A673 (cell line): ENCODE measurements around the gene FPR2. TPM values are rescaled to one million over a fixed set of nuclear protein-coding genes. Genes with fewer than 3 reads are reported as not detected.
A peak's percentile ranks its signal among the peaks of the same experiment; 100 is the strongest.

Experiments used
- Bru-seq: library from RNA; stranded (reverse); fragments of 400-500 nt; gene quantifications from one replicate; lab custom pipeline; 2021; lab: Mats Ljungman, UMichigan
- BruChase-seq, 2 experiments: library from RNA; stranded (reverse); fragments of 400-500 nt; gene quantifications; one replicate each; lab custom pipeline; 2021; lab: Mats Ljungman, UMichigan
- BruUV-seq: library from RNA; stranded (reverse); fragments of 400-500 nt; replicated peaks from 2 replicates; lab custom pipeline; 2021; lab: Mats Ljungman, UMichigan
- CTCF ChIA-PET: fragments of 300-600 bp; sonication (Branson Sonifier 250); formaldehyde crosslinking; loops from one replicate; lab custom pipeline; 2022; ENCODE audit warnings: antibody characterized with exemption; lab: Charles Lee
- POLR2A ChIA-PET: fragments of 300-600 bp; sonication (Branson Sonifier 250); formaldehyde crosslinking; loops from one replicate; lab custom pipeline; 2022; ENCODE audit warnings: antibody characterized with exemption; ENCODE audit not compliant: low non-redundant PET; lab: Charles Lee
- DNase-seq: peaks from one replicate; pipeline ENCODE4 v3.0.0-alpha.2; 2015; ENCODE audit warnings: low spot score
- H3K27ac ChIP-seq: fragments of 200-600 bp; sonication (generic); 2 replicates; pipeline ENCODE4 v1.5.1; 2016; ENCODE audit warnings: mixed run types, low read depth, mild to moderate bottlenecking, mixed read lengths, antibody characterized with exemption, low read length; ENCODE audit not compliant: poor library complexity, severe bottlenecking
- H3K27me3 ChIP-seq: fragments of 200-600 bp; sonication (generic); replicated peaks from 2 replicates; pipeline ENCODE4 v1.6.1; 2017; ENCODE audit warnings: mixed run types, low read depth, mild to moderate bottlenecking, mixed read lengths, antibody characterized with exemption, low read length; ENCODE audit not compliant: insufficient read depth, poor library complexity
- H3K36me3 ChIP-seq: fragments of 200-600 bp; sonication (generic); 2 replicates; pipeline ENCODE4 v1.6.1; 2016; ENCODE audit warnings: mixed run types, mild to moderate bottlenecking, mixed read lengths, antibody characterized with exemption, low read length; ENCODE audit not compliant: insufficient read depth, poor library complexity, severe bottlenecking
- H3K4me1 ChIP-seq: fragments of 200-600 bp; sonication (generic); 2 replicates; pipeline ENCODE4 v1.6.1; 2017; ENCODE audit warnings: mixed run types, mild to moderate bottlenecking, mixed read lengths, antibody characterized with exemption, low read length; ENCODE audit not compliant: insufficient read depth, poor library complexity, severe bottlenecking
- H3K4me3 ChIP-seq: fragments of 200-600 bp; sonication (generic); 2 replicates; pipeline ENCODE4 v1.5.1; 2016; ENCODE audit warnings: low read depth, mixed run types, mild to moderate bottlenecking, mixed read lengths, low read length; ENCODE audit not compliant: poor library complexity, severe bottlenecking
- H3K9me3 ChIP-seq: fragments of 200-600 bp; sonication (generic); 2 replicates; pipeline ENCODE4 v1.6.1; 2016; ENCODE audit warnings: mixed run types, low read depth, mild to moderate bottlenecking, mixed read lengths, antibody characterized with exemption, low read length; ENCODE audit not compliant: poor library complexity, severe bottlenecking
- CTCF ChIP-seq: fragments of 300-800, 200-600 bp; sonication (generic); conservative IDR thresholded peaks from 2 replicates; pipeline ENCODE4 v1.5.1; 2017; ENCODE audit warnings: low read depth, mild to moderate bottlenecking, antibody characterized with exemption, low read length, moderate library complexity, mixed read lengths
- EZH2 ChIP-seq: fragments of 200-600 bp; sonication (generic); IDR thresholded peaks from 2 replicates; pipeline ENCODE4 v1.6.1; 2017; ENCODE audit warnings: borderline replicate concordance, low read depth, mild to moderate bottlenecking, mixed read lengths, antibody characterized with exemption, low read length; ENCODE audit not compliant: poor library complexity, severe bottlenecking
- intact Hi-C: fragments of 100-400 bp; cut with micrococcal nuclease; formaldehyde crosslinking; loops from one replicate; pipeline ENCODE4 v1.10.0; 2022; ENCODE audit not compliant: unreplicated experiment
- long read RNA-seq: library from polyadenylated mRNA; stranded (forward); transcript quantifications from one replicate; pipeline ENCODE4 v2.0.0, GENCODE V29; 2022
- total RNA-seq: library from RNA; stranded (reverse); gene quantifications from 2 replicates; pipeline ENCODE4 v1.2.3, GENCODE V29; 2021

Gene FPR2
- total RNA-seq (not detected in 2 replicates), Bru-seq, nascent RNA (not detected), BruChase-seq, experiment 1, labeled RNA remaining after a 2-hour chase (percentile 8 among the genes with signal in this experiment), BruChase-seq, experiment 2, labeled RNA remaining after a 6-hour chase (not detected)
- long read RNA-seq, result 0 reads

GRCh38 chr19:51760697-51761356 lies at the start of gene FPR2:
Gene FPR2 (plus strand): TSS chr19:51761180. CDS start chr19:51768659, 7,479 bp downstream.
- CTCF ChIA-PET, result no interaction called here
- POLR2A ChIA-PET, result no interaction called here

GRCh38 chr19:51711702-51712101 lies 49.3 kb upstream of the FPR2 start:
- Histone ChIP-seq H3K4me3 (no peak overlapping the region), H3K4me1 (no peaks in the 10 kb centered on the region), H3K36me3 (peaks cover 3% of the 10 kb centered on the region), H3K9me3 (no peaks in the 10 kb centered on the region), H3K27ac (no peak overlapping the region), H3K27me3 (peaks cover 16% of the 10 kb centered on the region)
- POLR2A ChIA-PET, result no interaction called here
- TF ChIP-seq CTCF (no peak), EZH2 (no peak)
- DNase-seq, result no peak
- CTCF ChIA-PET, result no interaction called here
- BruUV-seq, result no TSS peak
- intact Hi-C loops, result no loop called here

More at GRCh38 chr19:51760697-51761356, at the start of gene FPR2:
- DNase-seq, result peak; percentile 22
- Histone ChIP-seq H3K36me3 (no peaks in the 10 kb centered on the region), H3K4me1 (no peaks in the 10 kb centered on the region), H3K4me3 (no peak within 1 kb of the TSS), H3K27ac (no peak within 1 kb of the TSS), H3K9me3 (no peaks in the 10 kb centered on the region), H3K27me3 (peaks cover 22% of the 10 kb centered on the region)
- intact Hi-C loops, result no loop called here
- no TSS peak for BruUV-seq
- no peak for TF ChIP-seq EZH2
- TF ChIP-seq CTCF, result no peak

- Histone ChIP-seq H3K4me1 (no peaks in the 10 kb centered on the region), H3K27me3 (peaks cover 25% of the 10 kb centered on the region), H3K9me3 (no peaks in the 10 kb centered on the region), H3K36me3 (no peaks in the 10 kb centered on the region), H3K4me3 (no peak overlapping the region), H3K27ac (no peak overlapping the region)
- TF ChIP-seq EZH2 (no peak), CTCF (peak; percentile 43)
- ChIA-PET POLR2A (no interaction called here), CTCF (no interaction called here)
- peak; percentile 68 for DNase-seq
- BruUV-seq, result no TSS peak
- intact Hi-C loops, result no loop called here
Measured at GRCh38 chr19:51712461-51713081, 48.4 kb upstream of the FPR2 start.
